ENCODE data around the gene RABEP1.
A peak's percentile ranks its signal among the peaks of the same experiment; 100 is the strongest.
"Not testable (repeated sequence)": the region's sequence is repeated elsewhere in the genome, so short reads cannot be mapped to it uniquely, and the experiment has no call there.

Gene RABEP1

GRCh38 chr17:5281814-5282641, at the start of gene RABEP1:
TSS of gene RABEP1 (plus strand) at chr17:5282284. CDS start at chr17:5282487, 203 bp downstream.
- DNase-seq: peak; percentile 93 to 96

- not testable (repeated sequence) for DNase-seq
Measured at GRCh38 chr17:5233492-5233891, 48.6 kb upstream of the RABEP1 start.

GRCh38 chr17:5234645-5235576, 47.2 kb upstream of the RABEP1 start, which contains the start of gene SCIMP:
TSS of gene SCIMP (minus strand) at chr17:5234860. CDS start at chr17:5234755, 105 bp downstream.
- DNase-seq: peak in 1 of 2 donors; percentile 68

- no peak for DNase-seq
Measured at GRCh38 chr17:5236938-5237540, 45.0 kb upstream of the RABEP1 start.

- DNase-seq: peak; percentile 56 to 70
Measured at GRCh38 chr17:5237541-5238016, 44.5 kb upstream of the RABEP1 start.

- peak in 1 of 2 donors; percentile 44 for DNase-seq
Measured at GRCh38 chr17:5238333-5238732, 43.8 kb upstream of the RABEP1 start.

GRCh38 chr17:5239769-5240168, 42.3 kb upstream of the RABEP1 start:
- DNase-seq: not testable (repeated sequence)

GRCh38 chr17:5241861-5242671, 40.0 kb upstream of the RABEP1 start:
- DNase-seq: peak in 1 of 2 donors; percentile 49

GRCh38 chr17:5247621-5248020, 34.5 kb upstream of the RABEP1 start:
- no peak for DNase-seq

- DNase-seq: no peak
Measured at GRCh38 chr17:5248821-5249479, 33.1 kb upstream of the RABEP1 start.

GRCh38 chr17:5249615-5250014, 32.5 kb upstream of the RABEP1 start:
- DNase-seq: peak; percentile 72 to 82

- DNase-seq: no peak
Measured at GRCh38 chr17:5254414-5254813, 27.7 kb upstream of the RABEP1 start.

- DNase-seq: no peak
Measured at GRCh38 chr17:5254903-5255521, 27.1 kb upstream of the RABEP1 start.

- DNase-seq: no peak
Measured at GRCh38 chr17:5257124-5257523, 25.0 kb upstream of the RABEP1 start.

- no peak for DNase-seq
Measured at GRCh38 chr17:5260542-5260941, 21.5 kb upstream of the RABEP1 start.

GRCh38 chr17:5262416-5262991, 19.6 kb upstream of the RABEP1 start:
- DNase-seq: no peak

GRCh38 chr17:5263441-5263840, 18.6 kb upstream of the RABEP1 start:
- DNase-seq: no peak

- no peak for DNase-seq
Measured at GRCh38 chr17:5264893-5265292, 17.2 kb upstream of the RABEP1 start.

GRCh38 chr17:5269241-5269960, 12.7 kb upstream of the RABEP1 start:
- DNase-seq: no peak

- DNase-seq: no peak
Measured at GRCh38 chr17:5272322-5272721, 9.8 kb upstream of the RABEP1 start.
